ACC112 (cell line): ENCODE results near the gene THBS2.
"Not testable (repeated sequence)": the region's sequence is repeated elsewhere in the genome, so short reads cannot be mapped to it uniquely, and the experiment has no call there.

Experiments
- H2AFZ ChIP-seq: fragments of 200-600 bp; sonication (generic); one replicate; pipeline ENCODE4 v1.6.0; 2017; ENCODE audit warnings: antibody characterized with exemption, low read length; ENCODE audit not compliant: unreplicated experiment
- H3K27ac ChIP-seq: fragments of 200-600 bp; sonication (generic); 2 replicates; pipeline ENCODE4 v1.5.1; 2014; ENCODE audit warnings: low read depth, mild to moderate bottlenecking, antibody characterized with exemption, low read length, moderate library complexity
- H3K27me3 ChIP-seq: fragments of 200-600 bp; sonication (generic); 2 replicates; pipeline ENCODE4 v1.6.1; 2014; ENCODE audit warnings: mild to moderate bottlenecking, antibody characterized with exemption, low read length, moderate library complexity, mixed read lengths; ENCODE audit not compliant: insufficient read depth
- H3K36me3 ChIP-seq: fragments of 200-600 bp; sonication (generic); 2 replicates; pipeline ENCODE4 v1.6.1; 2016; ENCODE audit warnings: mild to moderate bottlenecking, antibody characterized with exemption, low read length, moderate library complexity, mixed read lengths; ENCODE audit not compliant: insufficient read depth
- H3K4me1 ChIP-seq: fragments of 200-600 bp; sonication (generic); one replicate; pipeline ENCODE4 v1.6.1; 2016; ENCODE audit warnings: low read length, mixed read lengths; ENCODE audit not compliant: insufficient read depth, unreplicated experiment, control insufficient read depth
- H3K4me3 ChIP-seq: fragments of 200-600 bp; sonication (generic); 2 replicates; pipeline ENCODE4 v1.5.1; 2014; ENCODE audit warnings: mild to moderate bottlenecking, low read depth, low read length
- H3K79me2 ChIP-seq: fragments of 200-600 bp; sonication (generic); one replicate; pipeline ENCODE4 v1.6.0; 2016; ENCODE audit warnings: low read length; ENCODE audit not compliant: control insufficient read depth, unreplicated experiment, insufficient read depth

The THBS2 gene

GRCh38 chr6:169253337-169254238, at the start of gene THBS2:
Gene THBS2, minus strand, starts transcription at chr6:169253846. Its CDS starts 3,062 bp downstream, at chr6:169250784.
- Histone ChIP-seq H3K36me3 (peaks cover 8% of the 10 kb centered on the region), H3K27ac (peak within 1 kb of the TSS; percentile 31), H3K4me3 (peak within 1 kb of the TSS; percentile 88), H3K27me3 (0 out of 2 replicates have a peak, but pooled peaks cover 3% of the 10 kb centered on the region), H3K4me1 (peaks cover 29% of the 10 kb centered on the region), H2AFZ (peak within 1 kb of the TSS; percentile 24), H3K79me2 (peaks cover 40% of the 10 kb centered on the region)

- Histone ChIP-seq H3K4me1 (no peaks in the 10 kb centered on the region), H3K27ac (no peak overlapping the region), H3K27me3 (no peaks in the 10 kb centered on the region), H3K79me2 (no peaks in the 10 kb centered on the region), H3K36me3 (no peaks in the 10 kb centered on the region), H3K4me3 (no peak overlapping the region), H2AFZ (no peak overlapping the region)
Measured at GRCh38 chr6:169302716-169303115, 49.1 kb upstream of the THBS2 start.

- Histone ChIP-seq H3K27me3 (no peaks in the 10 kb centered on the region), H3K4me1 (no peaks in the 10 kb centered on the region), H3K36me3 (no peaks in the 10 kb centered on the region), H2AFZ (no peak overlapping the region), H3K4me3 (no peak overlapping the region), H3K27ac (no peak overlapping the region), H3K79me2 (no peaks in the 10 kb centered on the region)
Measured at GRCh38 chr6:169302255-169302654, 48.6 kb upstream of the THBS2 start.

- H3K79me2 ChIP-seq: no peaks in the 10 kb centered on the region
- no peak overlapping the region for H3K27ac ChIP-seq
- H3K36me3 ChIP-seq: no peaks in the 10 kb centered on the region
- H3K27me3 ChIP-seq: no peaks in the 10 kb centered on the region
- no peak overlapping the region for H3K4me3 ChIP-seq
- H3K4me1 ChIP-seq: no peaks in the 10 kb centered on the region
- no peak overlapping the region for H2AFZ ChIP-seq
Measured at GRCh38 chr6:169300916-169301315, 47.3 kb upstream of the THBS2 start.

- H3K79me2 ChIP-seq, H2AFZ ChIP-seq, H3K36me3 ChIP-seq, H3K27me3 ChIP-seq, H3K4me1 ChIP-seq, H3K27ac ChIP-seq, H3K4me3 ChIP-seq: not testable (repeated sequence)
Measured at GRCh38 chr6:169298626-169299025, 45.0 kb upstream of the THBS2 start.

- no peak overlapping the region for H3K4me3 ChIP-seq
- H3K27ac ChIP-seq: no peak overlapping the region
- no peaks in the 10 kb centered on the region for H3K36me3 ChIP-seq
- H3K27me3 ChIP-seq: no peaks in the 10 kb centered on the region
- no peaks in the 10 kb centered on the region for H3K79me2 ChIP-seq
- H2AFZ ChIP-seq: no peak overlapping the region
- H3K4me1 ChIP-seq: peaks cover 19% of the 10 kb centered on the region
Measured at GRCh38 chr6:169296622-169297021, 43.0 kb upstream of the THBS2 start.

- no peaks in the 10 kb centered on the region for H3K79me2 ChIP-seq
- no peak overlapping the region for H3K4me3 ChIP-seq
- H3K27ac ChIP-seq: no peak overlapping the region
- H3K4me1 ChIP-seq: peaks cover 24% of the 10 kb centered on the region
- H3K36me3 ChIP-seq: no peaks in the 10 kb centered on the region
- H2AFZ ChIP-seq: no peak overlapping the region
- H3K27me3 ChIP-seq: no peaks in the 10 kb centered on the region
Measured at GRCh38 chr6:169296170-169296569, 42.5 kb upstream of the THBS2 start.

- Histone ChIP-seq H3K36me3 (no peaks in the 10 kb centered on the region), H2AFZ (no peak overlapping the region), H3K4me1 (peaks cover 38% of the 10 kb centered on the region), H3K79me2 (no peaks in the 10 kb centered on the region), H3K27ac (peak overlapping the region; percentile 82), H3K4me3 (peak overlapping the region; percentile 35; the same call in 1 of the 2 replicates), H3K27me3 (no peaks in the 10 kb centered on the region)
Measured at GRCh38 chr6:169293196-169293595, 39.5 kb upstream of the THBS2 start.

GRCh38 chr6:169292338-169293124, 38.9 kb upstream of the THBS2 start:
- H3K4me3 ChIP-seq: peak overlapping the region; percentile 35
- no peaks in the 10 kb centered on the region for H3K27me3 ChIP-seq
- H3K27ac ChIP-seq: peak overlapping the region; percentile 82
- no peaks in the 10 kb centered on the region for H3K79me2 ChIP-seq
- H3K36me3 ChIP-seq: no peaks in the 10 kb centered on the region
- no peak overlapping the region for H2AFZ ChIP-seq
- peaks cover 41% of the 10 kb centered on the region for H3K4me1 ChIP-seq

- Histone ChIP-seq H3K79me2 (no peaks in the 10 kb centered on the region), H3K4me1 (peaks cover 41% of the 10 kb centered on the region), H3K36me3 (no peaks in the 10 kb centered on the region), H3K27me3 (no peaks in the 10 kb centered on the region), H3K4me3 (peak overlapping the region; percentile 26; the same call in 1 of the 2 replicates), H2AFZ (no peak overlapping the region), H3K27ac (peak overlapping the region; percentile 82)
Measured at GRCh38 chr6:169291646-169292337, 38.1 kb upstream of the THBS2 start.
